ENCODE data around the gene RARG.

DNA sequence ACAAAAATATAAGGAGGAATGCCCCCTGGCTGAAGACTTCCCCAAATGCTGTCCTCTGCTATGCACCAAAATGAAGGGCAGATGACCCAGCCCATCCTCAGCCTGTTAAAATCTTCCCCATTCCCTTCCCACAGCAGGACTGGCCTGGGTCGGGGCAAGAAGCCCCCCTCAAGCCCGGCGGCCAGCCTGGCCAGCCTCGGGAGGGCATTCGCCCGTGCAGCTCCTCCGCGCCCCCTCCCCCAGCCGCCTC lies 413 bp downstream of the RARG start:
- TF ChIP-seq, protein P1, sequence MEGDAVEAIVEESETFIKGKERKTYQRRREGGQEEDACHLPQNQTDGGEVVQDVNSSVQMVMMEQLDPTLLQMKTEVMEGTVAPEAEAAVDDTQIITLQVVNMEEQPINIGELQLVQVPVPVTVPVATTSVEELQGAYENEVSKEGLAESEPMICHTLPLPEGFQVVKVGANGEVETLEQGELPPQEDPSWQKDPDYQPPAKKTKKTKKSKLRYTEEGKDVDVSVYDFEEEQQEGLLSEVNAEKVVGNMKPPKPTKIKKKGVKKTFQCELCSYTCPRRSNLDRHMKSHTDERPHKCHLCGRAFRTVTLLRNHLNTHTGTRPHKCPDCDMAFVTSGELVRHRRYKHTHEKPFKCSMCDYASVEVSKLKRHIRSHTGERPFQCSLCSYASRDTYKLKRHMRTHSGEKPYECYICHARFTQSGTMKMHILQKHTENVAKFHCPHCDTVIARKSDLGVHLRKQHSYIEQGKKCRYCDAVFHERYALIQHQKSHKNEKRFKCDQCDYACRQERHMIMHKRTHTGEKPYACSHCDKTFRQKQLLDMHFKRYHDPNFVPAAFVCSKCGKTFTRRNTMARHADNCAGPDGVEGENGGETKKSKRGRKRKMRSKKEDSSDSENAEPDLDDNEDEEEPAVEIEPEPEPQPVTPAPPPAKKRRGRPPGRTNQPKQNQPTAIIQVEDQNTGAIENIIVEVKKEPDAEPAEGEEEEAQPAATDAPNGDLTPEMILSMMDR (IDR thresholded peaks at IDR 0.05; ENCODE audit: insufficient read depth, low read depth, low read length): no peak
- TF ChIP-seq EZH2 (IDR thresholded peaks at IDR 0.05; ENCODE audit: insufficient read depth, low read length): no peak

Measured in astrocyte (in vitro differentiated cells and primary cell).